HG03025 (cell line): Measurements from ENCODE around the gene SEPTIN8.

Source experiments
- ATAC-seq: cut with Tn5 transposase; IDR thresholded peaks from one replicate; pipeline ENCODE4 v1.9.1; 2021; ENCODE audit warnings: mild to moderate bottlenecking, moderate library complexity; ENCODE audit not compliant: unreplicated experiment, low FRiP score

SEPTIN8 gene

DNA sequence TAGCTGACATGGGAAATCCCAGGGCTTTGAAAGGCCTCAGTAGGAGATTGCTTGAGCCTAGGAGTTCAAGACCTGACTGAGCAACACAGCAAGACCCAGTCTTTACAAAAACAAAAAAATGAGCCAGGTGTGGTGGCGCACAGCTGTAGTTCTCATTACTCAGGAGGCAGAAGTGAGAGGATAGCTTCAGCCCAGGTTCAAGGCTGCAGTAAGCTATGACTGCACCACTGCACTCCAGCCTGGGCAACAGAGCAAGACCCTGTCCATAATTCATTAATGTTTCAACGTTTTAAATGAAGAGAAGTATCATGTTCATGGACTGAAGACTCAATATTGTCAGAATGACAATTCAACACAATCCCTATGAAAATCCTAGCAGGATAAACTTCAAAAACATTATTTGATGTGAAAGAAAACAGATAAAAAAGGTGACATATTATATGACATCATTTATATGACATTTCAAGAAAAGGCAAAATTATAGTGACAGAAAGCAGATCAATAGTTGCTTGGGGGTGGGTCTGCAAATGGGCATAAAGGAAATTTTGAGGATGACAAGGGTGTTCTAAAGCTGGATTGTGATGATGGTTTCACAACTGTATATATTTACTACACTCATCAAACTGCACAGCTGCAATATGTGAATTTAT lies 43.4 kb downstream of the SEPTIN8 start:
- no peak for ATAC-seq

DNA sequence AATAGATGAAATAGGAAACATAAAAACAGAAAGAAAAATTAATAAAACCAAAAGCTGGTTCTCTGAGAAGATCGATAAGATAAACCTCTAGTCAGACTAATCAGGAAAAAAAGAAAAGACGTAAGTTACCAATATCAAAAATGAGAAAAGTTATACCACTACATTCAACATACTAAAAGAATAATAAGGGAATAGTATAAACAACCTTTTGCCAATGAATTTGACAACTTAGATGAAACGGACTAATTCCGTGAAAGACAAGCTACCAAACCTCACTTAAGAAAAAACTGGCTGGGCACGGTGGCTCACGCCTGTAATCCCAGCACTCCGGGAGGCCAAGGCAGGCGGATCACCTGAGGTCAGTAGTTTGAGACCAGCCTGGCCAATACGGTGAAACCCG lies 47.1 kb downstream of the SEPTIN8 start:
- ATAC-seq, result no peak

DNA sequence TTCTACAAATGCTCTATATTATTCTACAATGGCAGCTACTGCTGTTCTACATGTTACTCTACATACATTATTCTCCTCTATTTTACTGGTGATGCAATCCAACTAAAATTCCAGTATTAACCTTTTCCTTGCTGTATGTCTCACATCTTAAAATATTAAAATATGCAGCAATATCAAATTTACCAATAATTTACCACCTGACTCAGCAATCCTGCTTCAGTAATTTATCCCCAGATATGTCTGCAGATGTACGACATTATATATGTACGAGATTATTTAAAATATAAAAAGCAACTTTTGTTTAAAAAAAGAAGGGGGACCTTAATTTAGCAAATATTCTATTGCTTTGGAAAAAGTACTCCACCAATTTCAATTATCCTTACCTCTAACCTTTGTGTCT lies 51.3 kb downstream of the SEPTIN8 start:
- no peak for ATAC-seq

DNA sequence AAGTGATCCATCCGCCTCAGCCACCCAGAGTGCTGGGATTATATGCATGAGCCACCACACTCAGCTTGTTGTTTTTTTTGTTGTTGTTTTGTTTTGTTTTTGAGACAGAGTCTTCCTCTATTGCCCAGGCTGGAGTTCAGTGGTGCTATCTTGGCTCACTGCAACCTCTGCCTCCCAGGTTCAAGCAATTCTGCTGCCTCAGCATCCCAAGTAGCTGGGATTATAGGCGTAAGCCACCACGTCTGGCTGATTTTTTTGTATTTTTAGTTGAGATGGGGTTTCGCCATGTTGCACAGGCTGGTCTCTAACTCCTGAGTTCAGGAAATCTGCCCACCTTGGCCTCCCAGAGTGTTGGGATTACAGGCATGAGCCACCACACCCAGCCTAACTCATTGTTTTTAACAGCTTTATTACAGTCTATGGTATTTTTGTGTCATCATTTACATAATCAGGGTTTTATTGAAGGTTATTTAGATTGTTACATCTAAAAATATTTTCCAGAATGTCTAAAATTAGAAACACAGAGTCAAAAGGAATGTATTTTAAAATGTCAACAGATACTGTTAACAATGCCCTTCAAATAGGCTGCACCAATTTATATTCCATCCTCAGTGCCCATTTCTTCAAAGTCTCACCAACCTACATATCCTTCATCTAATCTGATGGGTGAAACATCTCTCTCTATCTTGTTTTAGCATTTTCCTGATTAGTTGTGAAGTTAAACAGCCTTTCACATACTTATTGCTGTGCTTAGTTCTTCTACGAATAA lies 58.3 kb downstream of the SEPTIN8 start:
- no peak for ATAC-seq

DNA sequence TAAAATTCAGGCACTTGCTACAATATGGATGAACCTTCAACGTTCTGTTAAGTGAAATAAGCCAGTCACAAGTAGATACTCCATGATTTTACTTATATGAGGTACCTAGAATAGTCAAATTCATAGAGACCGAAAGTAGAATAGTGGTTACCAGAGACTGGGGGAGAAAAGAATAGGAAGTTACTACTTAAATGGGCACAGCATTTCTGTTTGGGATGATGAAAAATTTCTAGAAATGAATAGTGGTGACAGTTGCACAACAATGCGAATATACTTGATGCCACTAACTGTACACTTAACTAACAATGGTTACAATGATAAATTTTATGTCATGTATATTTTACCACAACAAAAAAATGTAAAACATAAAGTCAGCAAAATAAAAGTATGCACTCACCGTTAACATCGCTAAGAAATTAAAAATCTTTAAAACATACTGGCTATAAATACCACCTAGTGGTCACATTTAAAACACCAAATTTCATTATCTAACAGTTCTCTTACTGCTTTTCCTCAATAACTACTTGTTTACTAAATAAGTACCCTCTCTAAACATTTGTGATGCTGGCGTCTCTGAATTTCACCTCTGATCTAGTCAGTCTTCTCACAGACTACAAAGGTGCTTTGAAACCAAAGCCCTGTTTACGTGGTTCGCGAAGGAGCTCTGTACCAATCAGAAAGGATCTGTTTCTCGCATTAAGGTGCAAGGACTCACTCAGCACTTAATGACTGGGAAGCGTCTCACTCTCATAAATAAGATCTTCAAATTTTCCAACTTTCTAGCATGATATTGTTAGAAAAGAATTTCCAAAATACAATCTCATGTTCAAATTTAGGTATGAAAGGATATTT lies 62.4 kb downstream of the SEPTIN8 start:
- ATAC-seq, result no peak

DNA sequence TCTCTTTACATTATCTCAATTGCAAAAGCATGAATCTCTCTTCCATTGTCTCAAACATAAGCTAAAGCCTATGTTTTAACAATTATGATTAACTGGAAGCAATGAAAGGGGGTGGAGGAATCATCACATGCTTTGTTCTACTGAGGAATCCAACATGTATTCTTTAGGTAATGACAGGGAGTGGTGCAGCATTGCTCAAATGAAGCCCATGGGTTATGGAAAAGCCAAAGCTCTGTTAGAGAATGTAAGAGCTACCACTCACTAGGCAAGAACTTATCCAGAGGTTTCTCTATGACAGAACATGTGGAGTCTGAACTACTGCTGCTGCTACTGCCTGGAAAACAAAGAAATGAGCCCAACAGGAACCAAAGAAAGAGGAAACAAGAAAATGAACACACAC lies 68.4 kb downstream of the SEPTIN8 start:
- no peak for ATAC-seq

DNA sequence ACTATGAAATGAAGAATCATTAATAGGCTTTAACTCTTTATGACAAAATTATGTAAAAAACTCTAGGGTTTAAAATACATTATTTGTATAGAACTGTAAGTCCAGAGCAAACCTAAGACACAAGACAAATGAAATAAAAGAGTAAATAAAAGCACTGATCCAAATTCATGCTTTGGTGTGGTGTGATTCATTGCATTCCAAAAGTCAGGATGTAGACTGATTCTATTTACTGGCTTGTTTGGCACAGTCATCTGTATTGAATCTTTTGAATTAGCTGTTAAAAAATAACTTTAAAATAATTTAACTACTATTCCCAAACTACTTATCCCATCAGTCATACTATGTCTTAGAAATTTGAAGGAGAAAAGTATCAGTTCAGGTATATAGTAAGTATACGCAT lies 72.2 kb downstream of the SEPTIN8 start:
- no peak for ATAC-seq
